B cell (primary cell): Measurements from ENCODE around the gene PCSK6.

Experiments used
- CTCF ChIP-seq: fragments of 200-600 bp; IDR thresholded peaks from one replicate; pipeline ENCODE4 v1.8.0; 2022; ENCODE audit warnings: antibody characterized with exemption, mild to moderate bottlenecking
- EZH2 ChIP-seq: IDR thresholded peaks from 2 replicates; pipeline ENCODE4 v1.6.1; 2012; ENCODE audit warnings: borderline replicate concordance, low read depth, mild to moderate bottlenecking, moderate library complexity, low read length; ENCODE audit not compliant: insufficient read depth, poor library complexity, severe bottlenecking

DNA sequence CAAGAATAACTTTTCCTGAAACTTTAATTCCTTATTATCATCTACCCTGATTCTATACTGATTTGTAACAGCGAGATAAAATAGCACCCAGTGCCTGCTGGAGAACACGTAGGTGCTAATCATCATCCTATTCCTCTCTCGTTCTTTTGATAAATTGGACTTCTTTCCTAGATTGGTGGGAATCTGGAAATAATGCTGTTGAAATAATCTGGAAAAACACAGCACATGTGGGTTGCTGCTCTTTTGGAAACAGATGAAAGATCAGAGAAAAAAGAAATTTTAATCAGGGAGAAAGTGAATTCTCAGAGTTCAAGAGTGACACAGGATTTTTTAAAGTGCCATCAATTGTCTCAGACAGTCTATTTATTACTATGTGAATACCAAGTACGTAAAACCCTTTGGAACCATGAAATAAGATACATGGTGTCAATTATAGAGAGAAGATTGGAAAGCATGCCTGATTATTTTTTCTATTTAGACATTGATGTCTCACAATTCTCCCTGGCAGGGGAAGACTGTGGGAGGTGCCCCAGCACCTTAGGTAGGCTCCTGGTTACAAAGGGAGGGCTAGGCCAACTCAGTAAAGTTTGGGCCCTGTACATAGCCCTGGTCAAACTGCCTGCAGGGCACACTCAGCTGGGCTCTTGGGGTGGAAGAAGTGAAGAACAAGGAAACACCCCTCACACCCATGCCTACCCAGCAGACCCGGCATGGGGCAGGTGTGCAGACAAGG, 134.4 kb downstream of the PCSK6 start:
- TF ChIP-seq CTCF (no peak), EZH2 (no peak)
